Raji (cell line): ENCODE data around the gene RRAD.

Experiments
- POLR2A ChIP-seq: IDR thresholded peaks from 2 replicates; pipeline ENCODE4 v1.6.1; 2011; ENCODE audit warnings: low read depth, low read length, control low read depth; ENCODE audit not compliant: insufficient read depth

RRAD gene

GRCh38 chr16:66923866-66924265 lies 1.5 kb downstream of the RRAD start:
- TF ChIP-seq POLR2A, result no peak

GRCh38 chr16:66923247-66923731 lies 2.0 kb downstream of the RRAD start:
- no peak for TF ChIP-seq POLR2A

- no peak for TF ChIP-seq POLR2A
Observed at GRCh38 chr16:66921729-66922450, 3.4 kb downstream of the RRAD start.

- TF ChIP-seq POLR2A, result no peak
Observed at GRCh38 chr16:66920924-66921680, 4.2 kb downstream of the RRAD start.

- no peak for TF ChIP-seq POLR2A
Observed at GRCh38 chr16:66920299-66920590, 5.1 kb downstream of the RRAD start.

GRCh38 chr16:66919569-66920298 lies 5.6 kb downstream of the RRAD start:
- no peak for TF ChIP-seq POLR2A

GRCh38 chr16:66918803-66919568 lies 6.3 kb downstream of the RRAD start, which contains the start of gene CDH16:
TSS of gene CDH16 (minus strand) at chr16:66918885. CDS start at chr16:66918065, 820 bp downstream.
- TF ChIP-seq POLR2A, result no peak

- no peak for TF ChIP-seq POLR2A
Observed at GRCh38 chr16:66918355-66918754, 7.0 kb downstream of the RRAD start.

- no peak for TF ChIP-seq POLR2A
Observed at GRCh38 chr16:66917741-66918140, 7.6 kb downstream of the RRAD start.

GRCh38 chr16:66916518-66916917 lies 8.8 kb downstream of the RRAD start:
- no peak for TF ChIP-seq POLR2A

GRCh38 chr16:66915041-66915440 lies 10.3 kb downstream of the RRAD start:
- TF ChIP-seq POLR2A, result no peak

- no peak for TF ChIP-seq POLR2A
Observed at GRCh38 chr16:66914541-66914940, 10.8 kb downstream of the RRAD start.

- no peak for TF ChIP-seq POLR2A
Observed at GRCh38 chr16:66913711-66914110, 11.6 kb downstream of the RRAD start.

- TF ChIP-seq POLR2A, result no peak
Observed at GRCh38 chr16:66913081-66913480, 12.3 kb downstream of the RRAD start.

GRCh38 chr16:66911801-66912200 lies 13.5 kb downstream of the RRAD start:
- TF ChIP-seq POLR2A, result no peak

GRCh38 chr16:66911112-66911511 lies 14.2 kb downstream of the RRAD start:
- TF ChIP-seq POLR2A, result no peak
